Measurements from ENCODE around the gene ITGB3.

GRCh38 chr17:47225911-47226688 is 27.5 kb upstream of the ITGB3 start:
- TF ChIP-seq EP300 (IDR thresholded peaks at IDR 0.05) (no peak), CTCF (IDR thresholded peaks at IDR 0.05) (no peak), POLR2AphosphoS5 (IDR thresholded peaks at IDR 0.05) (no peak)

All from esophagus muscularis mucosa (tissue), 4 donors.